Measurements from ENCODE around the gene SIX2. TPM values are rescaled to one million over a fixed set of nuclear protein-coding genes. Genes with fewer than 3 reads are reported as not detected.

SIX2 gene
- total RNA-seq, 1 donor from 2014 or later = 0.48 TPM

GRCh38 chr2:44967727-44968432 lies 41.4 kb downstream of the SIX2 start:
- DNase-seq (ENCODE audit: low spot score) = no peak

- DNase-seq (ENCODE audit: low spot score) = no peak
These were observed 42.2 kb downstream of the SIX2 start for GRCh38 chr2:44967056-44967455.

- no peak for DNase-seq (ENCODE audit: low spot score)
These were observed 43.6 kb downstream of the SIX2 start for GRCh38 chr2:44965684-44966083.

GRCh38 chr2:44964752-44965236 lies 44.5 kb downstream of the SIX2 start:
- no peak for DNase-seq (ENCODE audit: low spot score)

DNA sequence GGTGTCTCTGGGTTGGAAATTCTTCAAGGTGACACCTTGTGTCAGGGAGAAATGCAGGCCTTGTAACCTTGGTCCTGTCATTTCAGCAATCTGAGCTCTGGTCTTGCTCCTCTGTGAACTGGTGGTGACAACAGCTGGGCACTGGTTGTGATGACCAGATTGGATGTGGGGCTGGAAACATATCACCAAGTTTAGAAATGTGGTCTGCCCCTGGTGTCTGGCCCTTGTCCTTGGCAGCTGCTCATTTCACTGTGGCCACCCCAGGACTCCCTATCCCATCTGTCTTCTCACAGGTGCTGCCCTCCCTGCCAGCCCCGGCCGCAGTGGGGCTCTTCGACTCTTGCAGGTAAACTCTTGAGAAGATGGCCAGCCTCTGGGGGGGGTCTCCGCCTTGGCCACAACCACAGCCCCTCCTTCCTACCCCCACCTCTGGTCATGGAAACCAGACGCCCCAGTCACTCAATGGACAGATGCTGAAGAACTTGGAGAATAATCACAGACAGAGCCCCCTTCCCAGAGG lies 47.0 kb downstream of the SIX2 start:
- DNase-seq (ENCODE audit: low spot score) = no peak

- no peak for DNase-seq (ENCODE audit: low spot score)
These were observed 48.4 kb downstream of the SIX2 start for GRCh38 chr2:44960871-44961270.

DNA sequence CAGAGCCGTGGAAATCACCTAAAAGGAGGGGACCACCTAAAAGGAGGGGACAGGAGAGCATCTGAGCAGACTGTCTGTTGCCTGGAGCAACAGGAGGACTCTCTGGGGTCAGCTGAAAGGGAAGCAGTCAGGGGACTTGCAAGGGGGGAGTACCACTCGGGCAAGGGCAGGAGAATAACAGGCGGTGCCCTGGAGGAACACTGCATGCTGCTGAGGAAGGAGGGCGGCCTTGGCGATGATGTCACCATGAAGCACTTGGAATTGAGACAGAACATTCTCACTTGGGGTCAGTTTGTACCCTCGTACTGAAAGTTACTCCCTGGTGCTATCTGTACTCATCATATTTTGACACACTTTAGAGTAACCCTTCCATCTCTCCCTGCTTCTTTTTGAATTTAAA lies 49.4 kb downstream of the SIX2 start:
- no peak for DNase-seq (ENCODE audit: low spot score)

DNA sequence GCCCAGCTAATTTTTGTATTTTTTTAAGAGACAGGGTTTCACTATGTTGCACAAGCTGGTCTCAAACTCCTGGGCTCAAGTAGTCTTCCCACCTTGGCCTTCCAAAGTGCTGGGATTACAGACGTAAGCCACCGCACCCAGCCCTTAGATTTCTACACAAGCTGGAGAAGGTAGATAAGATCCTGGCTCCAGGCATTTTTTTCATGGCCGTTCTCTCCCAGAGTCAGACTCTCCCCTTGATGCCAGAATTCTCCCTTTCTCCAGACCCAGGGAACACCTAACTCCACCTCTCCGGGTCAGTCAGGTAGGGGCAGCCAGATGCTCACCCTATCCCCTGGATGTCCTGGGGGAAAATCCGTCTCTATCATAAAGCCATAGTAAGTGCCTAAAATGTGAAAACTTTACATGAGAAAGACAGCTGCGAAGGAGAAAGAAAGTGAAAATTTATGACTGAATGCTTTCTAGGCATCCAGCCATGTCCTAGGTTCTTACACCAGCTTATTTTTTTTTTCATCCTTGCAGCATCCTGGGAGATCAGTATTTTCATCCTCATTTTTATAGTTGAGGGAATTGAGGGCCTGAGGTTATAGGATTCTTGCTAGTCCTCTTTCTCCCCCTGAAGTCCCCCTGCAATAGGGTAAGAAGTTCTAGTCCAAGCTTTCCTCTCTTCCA lies 51.5 kb downstream of the SIX2 start:
- DNase-seq (ENCODE audit: low spot score) = no peak

- DNase-seq (ENCODE audit: low spot score) = no peak
These were observed 52.4 kb downstream of the SIX2 start for GRCh38 chr2:44956843-44957242.

DNA sequence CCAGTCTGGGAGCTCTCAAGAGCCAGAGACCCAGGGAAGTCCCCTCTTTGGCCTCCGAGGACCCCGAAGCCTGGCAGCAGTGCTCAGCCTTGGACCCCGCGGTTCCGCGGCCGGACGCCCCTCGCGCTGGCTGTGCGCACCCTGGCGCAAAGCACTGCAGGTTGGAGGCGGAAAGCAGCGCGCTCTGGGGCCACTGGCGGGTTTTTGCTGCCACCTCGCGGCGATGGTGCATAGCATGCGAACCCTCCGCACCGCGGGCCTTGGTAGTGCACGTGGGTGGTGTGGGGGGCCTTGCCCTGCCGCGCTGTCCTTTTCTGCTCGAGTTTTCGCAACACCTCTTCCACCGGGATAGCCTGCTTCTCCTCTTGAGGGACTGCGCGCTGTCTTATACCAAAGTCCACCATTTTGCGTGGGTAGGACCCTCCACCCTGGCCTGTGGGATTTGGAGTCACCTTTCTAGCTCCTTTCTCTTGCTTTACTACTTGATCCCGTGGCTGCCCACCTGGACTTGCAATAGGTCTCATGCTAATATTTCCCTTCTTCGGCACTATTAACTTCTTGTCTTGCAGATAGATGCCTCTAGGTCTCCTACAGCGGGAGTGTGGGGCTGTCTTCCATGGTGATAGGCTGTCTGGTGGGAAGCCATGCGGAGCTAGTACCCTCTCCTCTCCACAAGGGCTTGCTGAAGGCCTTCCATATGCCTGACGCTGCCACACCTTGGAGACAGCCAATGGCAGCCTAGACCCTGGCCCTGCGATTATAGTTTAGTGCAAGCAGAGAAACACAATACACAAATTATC lies 53.5 kb downstream of the SIX2 start:
- DNase-seq (ENCODE audit: low spot score) = peak; percentile 52

Other genes with a start within 250 kb of the SIX2 start
- not detected for gene SIX3, start 67.8 kb downstream of the SIX2 start, total RNA-seq (ENCODE audit: insufficient read depth, low replicate concordance)

Data from umbilical cord (tissue), 2 donors.